H4 (cell line): ENCODE data around the gene SAMD11. TPM values are rescaled to one million over a fixed set of nuclear protein-coding genes. Genes with fewer than 3 reads are reported as not detected.

ENCODE experiments used
- DNase-seq: peaks from one replicate; pipeline ENCODE4 v3.0.0-alpha.2; 2015; ENCODE audit warnings: low spot score
- total RNA-seq: library from RNA; depleted of rRNA; stranded (reverse); fragments of >200 nt; shearing (Covaris generic); gene quantifications from 2 replicates; pipeline ENCODE4 v1.2.3, GENCODE V29; 2014

The SAMD11 gene
- total RNA-seq, 1 experiment from 2014 or later: 39.7 TPM

DNA sequence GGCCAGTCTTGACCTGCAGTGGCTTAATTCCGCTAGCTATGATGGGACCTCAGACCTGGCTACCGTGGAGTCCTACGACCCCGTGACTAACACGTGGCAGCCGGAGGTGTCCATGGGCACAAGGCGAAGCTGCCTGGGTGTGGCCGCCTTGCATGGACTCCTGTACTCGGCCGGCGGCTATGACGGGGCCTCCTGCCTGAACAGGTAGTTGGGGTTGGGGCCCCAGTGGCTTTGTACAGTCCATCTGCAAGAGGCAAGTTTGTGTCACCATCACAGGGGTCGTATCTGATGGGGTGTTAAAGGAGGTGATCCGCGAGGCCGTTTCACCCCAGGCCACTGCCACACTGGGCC lies 39.6 kb downstream of the SAMD11 start:
- DNase-seq: no peak

DNA sequence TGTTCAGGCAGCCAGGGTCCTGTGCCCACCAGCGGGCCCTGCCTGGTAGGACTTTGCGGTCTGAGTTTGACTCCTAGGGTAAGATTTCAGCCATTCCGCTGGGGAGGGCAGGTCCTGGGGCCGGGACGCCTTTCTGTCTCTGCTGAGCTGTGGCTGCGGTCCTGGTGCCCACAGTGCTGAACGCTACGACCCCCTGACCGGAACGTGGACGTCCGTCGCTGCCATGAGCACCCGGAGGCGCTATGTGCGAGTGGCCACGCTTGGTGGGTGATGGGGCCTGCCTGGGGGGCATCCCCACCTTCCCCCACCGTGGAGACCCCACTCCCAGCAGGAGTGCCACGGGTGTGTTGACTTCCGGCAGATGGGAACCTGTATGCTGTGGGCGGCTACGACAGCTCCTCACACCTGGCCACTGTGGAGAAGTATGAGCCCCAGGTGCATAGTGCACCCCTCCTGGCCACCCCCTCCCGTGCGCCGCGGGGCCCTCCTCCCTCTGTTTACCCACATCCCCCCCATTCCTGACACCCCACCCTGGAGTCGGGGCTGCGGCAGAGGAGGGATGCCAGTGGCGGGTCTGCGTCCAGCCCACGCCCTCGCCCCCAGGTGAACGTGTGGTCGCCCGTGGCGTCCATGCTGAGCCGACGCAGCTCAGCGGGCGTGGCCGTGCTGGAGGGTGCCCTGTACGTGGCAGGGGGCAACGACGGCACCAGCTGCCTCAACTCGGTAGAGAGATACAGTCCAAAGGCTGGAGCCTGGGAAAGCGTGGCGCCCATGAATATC lies 40.2 kb downstream of the SAMD11 start:
- no peak for DNase-seq

DNA sequence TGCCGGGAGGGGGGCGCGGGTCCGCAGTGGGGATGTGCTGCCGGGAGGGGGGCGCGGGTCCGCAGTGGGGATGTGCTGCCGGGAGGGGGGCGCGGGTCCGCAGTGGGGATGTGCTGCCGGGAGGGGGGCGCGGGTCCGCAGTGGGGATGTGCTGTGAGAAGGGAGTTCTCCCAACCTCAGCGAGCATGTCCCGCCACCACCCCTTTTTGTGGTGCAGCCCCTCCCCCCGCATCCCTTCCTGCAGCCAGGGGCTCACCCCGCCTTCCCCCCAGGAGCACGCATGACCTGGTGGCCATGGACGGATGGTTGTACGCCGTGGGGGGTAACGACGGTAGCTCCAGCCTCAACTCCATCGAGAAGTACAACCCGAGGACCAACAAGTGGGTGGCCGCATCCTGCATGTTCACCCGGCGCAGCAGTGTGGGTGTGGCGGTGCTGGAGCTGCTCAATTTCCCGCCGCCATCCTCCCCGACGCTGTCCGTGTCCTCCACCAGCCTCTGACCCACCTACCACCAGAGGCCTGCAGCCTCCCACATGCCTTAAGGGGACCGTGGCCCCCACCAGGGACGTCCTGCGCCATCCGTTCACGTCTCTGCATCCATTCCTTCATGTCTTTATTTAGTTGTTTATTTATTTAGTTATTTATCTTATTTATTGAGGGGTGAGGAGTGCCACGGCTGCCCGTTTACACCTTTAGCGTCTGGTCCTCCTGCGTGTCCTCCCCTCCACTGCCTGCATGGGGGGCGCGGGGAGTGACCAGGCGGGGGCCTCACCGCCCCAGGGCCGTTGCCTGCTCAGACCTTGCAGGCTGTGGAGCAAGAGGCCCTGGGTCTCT lies 41.2 kb downstream of the SAMD11 start:
- DNase-seq: no peak

DNA sequence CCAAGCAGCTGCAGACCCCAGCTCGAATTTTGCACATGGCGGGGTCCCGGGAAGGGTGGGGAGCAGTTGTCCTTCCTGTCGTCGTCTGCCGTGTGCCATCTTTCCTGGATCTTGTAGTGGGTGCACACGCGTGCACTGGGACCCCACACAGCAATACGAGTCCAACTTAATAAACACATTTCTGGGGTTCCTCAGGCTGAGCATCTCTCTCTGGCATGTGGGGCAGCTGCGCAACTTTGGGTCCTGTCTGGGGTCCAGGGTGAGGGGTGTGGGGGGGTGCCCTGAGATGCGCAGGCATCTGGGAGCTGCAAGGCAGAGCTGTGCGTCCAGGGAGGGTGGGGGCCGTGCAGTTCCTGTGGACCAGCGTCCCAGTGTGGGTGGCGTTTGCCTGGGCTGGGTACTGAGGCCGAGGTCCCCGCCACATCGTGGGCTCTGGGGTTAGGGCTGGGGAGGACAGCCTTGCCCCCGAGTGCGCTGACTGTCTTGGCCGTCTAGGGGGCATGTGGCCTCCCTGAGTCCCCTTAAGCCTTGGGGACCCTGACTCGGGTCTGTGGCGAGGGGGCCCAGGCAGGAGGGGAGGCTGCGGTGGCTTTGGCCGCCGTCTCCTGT lies 41.9 kb downstream of the SAMD11 start:
- no peak for DNase-seq

DNA sequence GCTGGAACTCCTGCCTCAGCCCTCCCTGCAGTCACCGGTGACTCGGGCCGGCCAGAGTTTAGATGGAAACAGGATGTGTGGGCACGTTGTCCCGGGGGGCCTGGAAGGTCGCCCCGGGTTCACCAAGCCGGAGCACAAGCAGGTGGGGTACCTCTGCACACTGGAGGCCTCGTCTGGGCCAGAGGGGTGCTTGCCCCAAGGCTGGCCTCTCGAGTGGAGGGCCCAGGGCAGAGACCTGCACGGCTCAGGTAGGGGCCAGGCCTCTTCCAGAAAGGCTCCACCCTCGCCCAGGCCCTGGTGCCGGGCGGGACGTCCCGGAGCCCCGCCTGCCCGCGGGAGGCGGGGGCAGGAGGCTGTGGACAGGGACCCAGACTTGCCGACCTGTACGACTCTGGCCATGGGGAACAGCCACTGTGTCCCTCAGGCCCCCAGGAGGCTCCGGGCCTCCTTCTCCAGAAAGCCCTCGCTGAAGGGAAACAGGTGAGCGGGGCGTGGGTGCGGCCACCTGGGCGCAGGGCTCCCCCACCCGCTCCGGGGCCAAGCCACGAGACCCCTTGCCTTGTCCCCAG lies 42.5 kb downstream of the SAMD11 start, which contains the start of gene PLEKHN1:
Gene PLEKHN1, plus strand, starts transcription at position 348 of the 569 bp plus-strand sequence. Its CDS starts 50 bp downstream, at position 398.
- DNase-seq: peak; percentile 85

DNA sequence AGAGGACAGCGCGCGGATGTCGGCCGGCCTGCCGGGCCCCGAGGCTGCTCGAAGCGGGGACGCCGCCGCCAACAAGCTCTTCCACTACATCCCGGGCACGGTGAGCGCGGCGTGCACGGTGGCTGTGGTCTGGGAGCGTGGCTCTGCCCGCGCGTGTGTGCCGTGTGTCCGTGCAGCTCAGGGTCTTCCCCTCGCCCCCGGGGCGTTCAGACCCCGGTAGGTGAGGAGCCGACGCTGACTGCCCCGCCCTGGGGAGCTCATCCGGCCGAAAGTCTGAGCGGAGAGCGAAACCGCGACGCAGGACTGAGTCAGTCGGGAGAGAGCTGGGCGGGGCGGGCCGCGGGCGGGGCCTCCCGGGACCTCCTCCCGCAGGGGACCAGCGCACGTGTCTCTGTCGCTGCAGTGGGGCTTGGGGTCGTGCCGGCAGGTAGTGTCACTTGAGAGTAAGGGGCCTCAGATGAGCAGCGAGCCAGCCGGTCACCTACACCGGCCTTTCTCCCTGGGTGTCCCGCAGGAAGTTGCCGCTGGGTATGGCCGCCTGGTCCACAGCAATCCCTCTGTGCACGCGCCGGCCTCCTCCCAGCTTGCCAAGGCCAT lies 43.1 kb downstream of the SAMD11 start:
- peak; percentile 80 for DNase-seq

DNA sequence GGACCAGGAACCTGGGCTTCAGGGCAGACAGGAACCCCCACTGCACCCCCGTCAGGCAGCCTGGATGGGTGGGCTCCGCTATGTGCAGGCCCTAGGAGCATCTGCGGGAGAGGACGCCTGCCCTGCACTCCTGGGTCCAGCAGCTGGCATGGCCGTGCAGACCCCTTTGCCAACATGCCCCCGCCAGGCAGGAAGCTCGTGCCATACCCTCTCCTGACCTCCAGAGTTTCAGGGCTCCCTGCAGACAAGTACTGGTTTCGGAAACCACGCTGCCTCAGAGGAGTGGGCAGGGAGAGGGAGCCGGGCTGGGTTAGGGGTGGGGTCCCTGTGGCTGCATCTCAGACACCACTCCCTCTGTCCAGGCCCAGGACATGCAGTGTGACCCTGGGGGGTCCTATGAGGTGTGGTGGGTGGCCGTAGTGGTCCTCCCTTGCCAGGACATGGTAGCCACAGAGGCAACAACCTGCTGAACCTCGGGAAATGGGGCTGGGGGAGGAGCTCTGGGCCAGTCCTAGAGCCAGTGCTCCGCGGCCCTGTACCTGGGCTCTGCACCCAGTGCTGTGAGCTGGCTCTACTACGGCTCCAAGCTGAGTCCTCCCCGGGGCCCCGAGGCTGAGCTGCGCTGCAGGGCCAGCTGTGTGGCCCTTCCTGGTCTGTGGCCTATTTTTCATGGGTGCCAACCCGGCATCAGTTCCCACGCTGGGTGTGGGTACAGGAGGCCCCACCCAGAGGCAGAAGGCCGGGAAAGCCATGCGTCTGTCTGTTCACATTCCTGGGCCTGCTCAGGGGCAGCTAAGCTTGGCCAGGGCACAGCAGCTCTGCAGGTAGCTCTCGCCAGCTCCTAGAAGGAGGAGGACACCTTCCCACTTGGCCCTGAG lies 44.0 kb downstream of the SAMD11 start:
- DNase-seq: no peak

DNA sequence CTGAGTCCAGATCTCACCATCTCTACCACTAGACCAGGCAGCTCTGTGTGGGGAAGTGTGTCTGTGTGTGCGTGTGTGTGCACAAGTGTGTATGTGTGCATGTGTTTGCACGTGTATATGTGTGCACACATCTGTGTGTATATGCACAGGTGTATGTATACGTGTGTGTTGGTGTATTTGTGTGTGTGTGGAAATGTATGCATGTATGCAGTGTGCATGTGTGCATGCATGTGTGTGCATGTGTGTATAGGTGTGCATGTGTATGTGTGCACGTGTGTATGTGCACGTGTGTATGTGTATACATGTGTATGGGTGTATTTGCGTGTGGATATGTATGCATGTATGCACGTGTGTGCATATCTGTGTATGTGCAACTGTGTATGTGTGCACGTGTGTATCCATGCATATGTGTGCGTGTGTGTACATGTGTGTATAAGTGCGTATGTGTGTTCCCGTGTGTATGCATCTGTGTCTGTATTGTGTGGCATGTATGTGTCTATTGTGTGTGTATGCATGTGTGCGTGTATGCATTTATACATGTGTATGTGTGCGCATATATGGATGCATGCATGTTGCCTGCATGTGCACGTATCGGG lies 45.6 kb downstream of the SAMD11 start:
- DNase-seq: no peak

DNA sequence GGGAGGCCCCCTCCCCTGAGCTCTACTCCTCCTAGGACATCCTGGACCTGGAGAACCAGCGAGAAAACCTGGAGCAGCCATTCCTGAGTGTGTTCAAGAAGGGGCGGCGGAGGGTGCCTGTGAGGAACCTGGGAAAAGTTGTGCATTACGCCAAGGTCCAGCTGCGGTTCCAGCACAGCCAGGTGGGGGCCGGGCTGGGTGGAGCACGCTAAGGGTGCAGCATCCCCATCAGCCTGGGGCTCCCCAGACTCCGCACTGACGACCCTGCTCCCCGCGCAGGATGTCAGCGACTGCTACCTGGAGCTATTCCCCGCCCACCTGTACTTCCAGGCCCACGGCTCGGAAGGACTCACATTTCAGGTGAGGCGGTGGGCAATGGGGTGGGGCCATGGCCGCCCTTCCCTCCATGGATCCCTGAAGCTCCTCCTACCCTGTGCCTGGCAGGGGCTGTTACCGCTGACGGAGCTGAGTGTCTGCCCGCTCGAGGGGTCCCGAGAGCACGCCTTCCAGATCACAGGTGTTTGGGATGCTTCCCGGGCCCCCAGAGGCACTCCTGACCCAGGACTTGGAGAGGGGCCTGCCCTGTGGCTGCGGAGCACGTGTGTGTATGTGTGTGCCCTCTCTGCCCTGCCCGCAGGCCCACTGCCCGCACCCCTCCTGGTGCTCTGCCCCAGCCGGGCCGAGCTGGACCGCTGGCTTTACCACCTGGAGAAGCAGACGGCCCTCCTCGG lies 46.7 kb downstream of the SAMD11 start:
- DNase-seq: no peak

DNA sequence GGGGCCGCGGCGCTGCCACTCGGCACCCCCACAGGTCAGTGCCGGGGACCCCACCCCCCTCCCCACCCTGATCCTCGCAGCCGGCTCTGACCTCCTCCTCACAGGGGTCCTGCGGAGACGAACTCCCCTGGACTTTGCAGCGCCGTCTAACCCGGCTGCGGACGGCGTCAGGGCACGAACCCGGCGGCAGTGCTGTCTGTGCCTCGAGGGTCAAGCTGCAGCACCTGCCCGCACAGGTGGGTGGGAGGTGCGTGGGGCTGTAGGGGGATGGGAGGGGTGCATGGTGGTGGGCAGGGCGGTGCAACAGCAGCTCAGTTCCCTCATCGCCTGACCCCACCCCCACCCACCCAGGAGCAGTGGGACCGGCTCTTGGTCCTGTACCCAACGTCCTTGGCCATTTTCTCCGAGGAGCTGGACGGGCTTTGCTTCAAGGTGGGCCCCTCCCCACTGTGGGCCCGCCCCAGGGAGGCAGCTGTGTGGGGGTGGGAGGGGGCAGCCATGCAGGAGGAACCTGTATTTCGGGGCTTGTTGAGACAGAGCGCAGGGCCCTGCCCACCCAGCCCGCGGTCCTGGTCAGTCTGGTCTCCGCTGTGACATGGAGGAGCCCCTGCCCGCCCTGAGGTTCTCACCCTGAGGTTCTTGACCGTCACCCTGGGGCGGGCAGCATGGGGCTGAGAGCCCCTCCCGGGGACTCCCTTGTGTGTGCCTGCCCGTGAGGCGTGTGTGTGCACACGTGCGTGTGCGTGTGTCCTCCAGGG lies 47.4 kb downstream of the SAMD11 start:
- no peak for DNase-seq

DNA sequence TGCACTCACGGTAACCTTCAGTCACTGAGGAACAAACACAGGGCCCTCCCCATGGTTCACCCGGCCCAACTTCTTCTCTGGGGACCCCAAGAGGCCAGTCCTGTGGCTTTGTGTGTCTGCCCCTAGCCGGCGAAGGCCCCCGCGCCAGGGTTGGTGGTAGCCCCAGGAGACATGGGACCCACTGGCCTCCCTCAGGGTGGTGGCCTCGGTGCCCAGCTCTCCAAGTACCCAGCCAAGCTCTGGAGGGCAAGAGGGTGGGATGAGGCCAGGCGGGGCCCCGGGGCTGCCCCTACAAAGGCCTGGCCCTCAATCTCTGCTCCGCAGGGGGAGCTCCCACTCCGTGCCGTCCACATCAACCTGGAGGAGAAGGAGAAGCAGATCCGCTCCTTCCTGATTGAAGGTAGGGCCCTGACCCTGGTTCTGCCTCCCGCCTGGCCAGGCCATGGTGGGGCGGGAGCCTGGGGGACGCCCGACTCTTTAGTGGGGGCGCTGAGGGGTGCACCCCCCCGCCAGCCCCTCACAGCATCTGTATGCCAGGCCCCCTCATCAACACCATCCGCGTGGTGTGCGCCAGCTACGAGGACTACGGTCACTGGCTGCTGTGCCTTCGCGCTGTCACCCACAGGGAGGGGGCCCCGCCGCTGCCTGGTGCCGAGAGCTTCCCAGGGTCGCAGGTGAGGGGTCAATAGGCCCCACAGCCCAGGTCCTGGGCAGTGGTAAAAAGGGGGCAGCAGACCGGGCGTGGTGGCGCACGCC lies 48.2 kb downstream of the SAMD11 start:
- no peak for DNase-seq

DNA sequence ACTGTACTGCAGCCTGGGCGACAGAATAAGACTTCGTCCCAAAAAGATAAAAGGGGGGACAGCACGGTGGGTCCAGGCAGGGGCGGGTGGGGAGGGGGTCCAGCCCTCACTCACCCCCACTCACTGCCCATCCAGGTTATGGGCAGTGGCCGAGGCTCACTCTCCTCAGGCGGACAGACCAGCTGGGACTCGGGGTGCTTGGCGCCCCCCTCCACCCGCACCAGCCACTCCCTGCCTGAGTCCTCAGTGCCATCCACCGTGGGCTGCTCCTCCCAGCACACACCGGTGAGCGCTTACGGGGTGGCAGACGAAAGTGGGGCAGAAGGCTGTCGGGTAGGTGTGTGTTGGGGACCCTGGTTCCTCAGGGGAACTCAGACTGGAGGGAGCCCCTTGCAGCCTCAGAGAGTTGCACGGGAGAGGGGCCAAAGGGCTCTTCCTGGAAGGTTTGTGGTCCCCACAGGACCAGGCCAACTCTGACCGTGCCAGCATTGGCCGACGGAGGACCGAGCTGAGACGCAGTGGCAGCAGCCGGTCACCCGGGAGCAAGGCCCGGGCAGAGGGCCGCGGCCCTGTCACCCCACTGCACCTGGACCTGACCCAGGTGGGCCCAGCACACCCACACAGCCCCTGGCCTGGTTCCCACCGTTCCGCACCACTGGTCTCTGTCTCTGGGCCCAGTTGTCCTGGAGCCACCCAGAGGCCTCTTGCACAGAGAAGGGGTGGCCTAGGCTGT lies 49.2 kb downstream of the SAMD11 start:
- DNase-seq: no peak

DNA sequence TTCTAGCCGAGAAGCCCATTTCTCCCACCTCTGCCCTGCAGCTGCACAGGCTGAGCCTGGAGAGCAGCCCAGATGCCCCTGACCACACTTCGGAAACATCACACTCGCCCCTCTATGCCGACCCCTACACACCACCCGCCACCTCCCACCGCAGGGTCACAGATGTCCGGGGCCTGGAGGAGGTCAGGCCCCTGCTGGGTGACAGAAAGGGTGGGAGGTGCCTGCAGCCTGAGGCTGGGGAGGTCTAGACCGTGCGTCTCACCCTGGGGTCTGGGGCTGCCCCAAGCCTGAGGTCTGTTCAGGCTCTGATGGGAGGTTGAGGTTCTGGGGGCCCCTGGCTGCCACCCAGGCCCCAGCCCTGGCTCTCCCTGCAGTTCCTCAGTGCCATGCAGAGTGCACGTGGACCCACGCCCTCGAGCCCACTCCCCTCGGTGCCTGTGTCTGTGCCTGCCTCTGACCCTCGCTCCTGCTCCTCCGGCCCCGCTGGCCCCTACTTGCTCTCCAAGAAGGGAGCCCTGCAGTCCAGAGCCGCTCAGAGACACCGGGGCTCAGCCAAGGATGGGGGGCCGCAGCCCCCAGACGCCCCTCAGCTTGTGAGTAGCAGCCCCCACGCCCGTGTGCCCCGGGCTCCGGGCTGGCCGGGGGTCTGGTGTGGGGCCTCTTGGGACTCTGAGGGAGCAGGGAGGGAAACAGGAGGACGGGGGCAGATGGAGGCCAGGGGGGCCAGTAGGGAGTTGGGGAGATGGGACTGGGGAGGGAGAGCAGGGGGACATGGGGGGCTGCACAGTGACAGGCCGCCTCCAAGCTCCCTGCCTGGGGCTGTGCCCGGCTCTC lies 50.0 kb downstream of the SAMD11 start:
- no peak for DNase-seq

DNA sequence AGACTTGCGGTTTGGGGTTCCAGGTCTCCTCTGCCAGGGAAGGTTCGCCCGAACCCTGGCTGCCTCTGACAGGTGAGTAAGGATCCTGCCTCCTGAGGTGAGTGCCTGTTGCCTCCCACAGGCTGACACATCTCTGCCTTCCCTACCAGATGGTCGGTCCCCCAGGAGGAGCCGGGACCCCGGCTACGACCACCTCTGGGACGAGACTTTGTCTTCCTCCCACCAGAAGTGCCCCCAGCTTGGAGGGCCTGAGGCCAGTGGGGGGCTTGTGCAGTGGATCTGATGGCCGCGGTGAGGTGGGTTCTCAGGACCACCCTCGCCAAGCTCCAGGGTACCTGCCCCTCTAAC lies 50.5 kb downstream of the SAMD11 start:
- no peak for DNase-seq

DNA sequence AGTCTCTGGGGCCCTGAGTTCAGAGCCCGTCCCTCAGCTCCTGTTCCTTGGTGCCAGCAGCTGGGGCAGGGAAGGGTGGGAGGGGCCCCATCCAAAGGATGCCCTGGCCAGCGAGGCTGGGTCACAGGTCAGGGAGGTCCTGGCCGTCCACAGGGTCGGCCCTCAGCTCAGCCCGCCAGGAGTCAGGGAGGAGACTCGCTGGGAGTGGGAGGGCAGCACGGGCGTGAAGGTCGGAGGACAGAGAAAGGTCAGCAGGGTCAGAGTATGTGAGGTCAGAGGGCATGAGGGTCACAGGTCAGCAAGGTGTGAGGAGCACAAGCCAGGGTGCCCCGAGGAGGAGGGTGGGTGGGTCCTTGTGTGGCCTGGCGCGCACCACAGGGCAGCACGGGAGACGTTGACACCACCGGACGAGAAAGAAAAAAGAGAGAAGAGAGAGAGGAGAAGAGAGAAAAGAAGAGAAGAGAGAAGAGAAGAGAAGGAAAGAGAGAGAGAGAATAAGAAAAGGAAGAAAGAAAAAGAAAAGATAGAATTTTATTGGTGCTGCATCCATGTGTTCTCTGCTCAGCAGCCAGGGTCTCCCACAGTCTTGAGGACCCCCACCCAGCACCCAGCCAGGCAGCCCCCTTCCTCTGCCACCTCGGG lies 51.1 kb downstream of the SAMD11 start:
- DNase-seq: no peak

DNA sequence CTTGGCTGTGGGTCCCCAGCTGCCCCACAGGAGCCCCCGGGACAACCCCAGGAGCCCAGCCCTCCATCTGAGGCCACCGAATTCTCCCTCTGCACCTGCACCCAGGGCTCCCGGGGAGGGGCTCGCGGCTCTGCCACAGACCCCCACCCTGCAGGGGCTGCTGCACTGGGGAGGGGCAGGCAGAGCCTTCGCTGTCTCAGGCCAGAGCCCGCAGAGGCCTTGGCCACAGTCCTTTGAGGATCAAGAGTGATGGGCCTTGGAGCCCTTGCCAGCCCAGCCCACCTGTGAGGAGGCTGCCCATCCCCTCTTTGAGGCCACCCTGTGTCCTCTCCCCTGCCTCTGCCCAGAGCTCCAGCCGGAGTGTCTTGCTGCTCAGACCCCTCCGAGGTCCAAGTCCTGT lies 51.6 kb downstream of the SAMD11 start:
- DNase-seq: no peak
